Ectodermal cell (in vitro differentiated cells): ENCODE data around the gene SLC15A5.

Source experiments
- H3K27ac ChIP-seq: 2 replicates; pipeline ENCODE4 v1.7.0; 2013; ENCODE audit warnings: mild to moderate bottlenecking, low read depth, low read length; ENCODE audit not compliant: insufficient read depth, poor library complexity, severe bottlenecking
- H3K27me3 ChIP-seq: 2 replicates; pipeline ENCODE4 v1.7.0; 2013; ENCODE audit warnings: mild to moderate bottlenecking, low read length; ENCODE audit not compliant: insufficient read depth, control insufficient read depth, poor library complexity, severe bottlenecking
- H3K36me3 ChIP-seq: one replicate; pipeline ENCODE4 v1.7.0; 2013; ENCODE audit warnings: low read length; ENCODE audit not compliant: control insufficient read depth, insufficient read depth
- H3K4me1 ChIP-seq: one replicate; pipeline ENCODE4 v1.7.0; 2013; ENCODE audit warnings: low read length; ENCODE audit not compliant: control insufficient read depth, insufficient read depth
- H3K4me3 ChIP-seq: 2 replicates; pipeline ENCODE4 v1.7.0; 2013; ENCODE audit warnings: low read depth, low read length, control low read depth; ENCODE audit not compliant: insufficient read depth
- H3K9me3 ChIP-seq: 2 replicates; pipeline ENCODE4 v1.7.0; 2013; ENCODE audit warnings: mild to moderate bottlenecking, low read length, moderate library complexity; ENCODE audit not compliant: control insufficient read depth
- WGBS, 2 experiments: methylation state at CpG; one replicate each; pipeline ENCODE4 v1.1.7; 2013; ENCODE audit warnings: missing lambda C conversion rate in 2 of 2; 5-methylcytosine and 5-hydroxymethylcytosine counted together

The SLC15A5 gene

GRCh38 chr12:16269946-16270345 lies 7.5 kb downstream of the SLC15A5 start:
- Histone ChIP-seq H3K27ac (no peak overlapping the region), H3K4me3 (no peak overlapping the region), H3K4me1 (peaks cover 9% of the 10 kb centered on the region), H3K36me3 (no peaks in the 10 kb centered on the region), H3K27me3 (no peaks in the 10 kb centered on the region), H3K9me3 (no peaks in the 10 kb centered on the region)
- WGBS, 2 experiments, result 92 to 94% methylated on average over 2 of the region's 2 CpGs

GRCh38 chr12:16266085-16266484 lies 11.4 kb downstream of the SLC15A5 start:
- Histone ChIP-seq H3K36me3 (no peaks in the 10 kb centered on the region), H3K27ac (no peak overlapping the region), H3K4me1 (peaks cover 6% of the 10 kb centered on the region), H3K27me3 (no peaks in the 10 kb centered on the region), H3K9me3 (no peaks in the 10 kb centered on the region), H3K4me3 (no peak overlapping the region)
- WGBS, 2 experiments, result 90 to 95% methylated on average over 1 of the region's 1 CpG

- WGBS, 2 experiments, result 84 to 89% methylated on average over 2 of the region's 2 CpGs
- H3K4me1 ChIP-seq, result no peaks in the 10 kb centered on the region
- H3K27ac ChIP-seq, result no peak overlapping the region
- H3K27me3 ChIP-seq, result no peaks in the 10 kb centered on the region
- H3K36me3 ChIP-seq, result no peaks in the 10 kb centered on the region
- no peak overlapping the region for H3K4me3 ChIP-seq
- no peaks in the 10 kb centered on the region for H3K9me3 ChIP-seq
These were observed 15.5 kb downstream of the SLC15A5 start for GRCh38 chr12:16261944-16262475.

- WGBS, 2 experiments, result 85 to 89% methylated on average over 4 of the region's 4 CpGs
- H3K4me1 ChIP-seq, result no peaks in the 10 kb centered on the region
- no peaks in the 10 kb centered on the region for H3K36me3 ChIP-seq
- no peaks in the 10 kb centered on the region for H3K27me3 ChIP-seq
- no peak overlapping the region for H3K27ac ChIP-seq
- H3K4me3 ChIP-seq, result no peak overlapping the region
- H3K9me3 ChIP-seq, result no peaks in the 10 kb centered on the region
These were observed 17.3 kb downstream of the SLC15A5 start for GRCh38 chr12:16260206-16260605.

DNA sequence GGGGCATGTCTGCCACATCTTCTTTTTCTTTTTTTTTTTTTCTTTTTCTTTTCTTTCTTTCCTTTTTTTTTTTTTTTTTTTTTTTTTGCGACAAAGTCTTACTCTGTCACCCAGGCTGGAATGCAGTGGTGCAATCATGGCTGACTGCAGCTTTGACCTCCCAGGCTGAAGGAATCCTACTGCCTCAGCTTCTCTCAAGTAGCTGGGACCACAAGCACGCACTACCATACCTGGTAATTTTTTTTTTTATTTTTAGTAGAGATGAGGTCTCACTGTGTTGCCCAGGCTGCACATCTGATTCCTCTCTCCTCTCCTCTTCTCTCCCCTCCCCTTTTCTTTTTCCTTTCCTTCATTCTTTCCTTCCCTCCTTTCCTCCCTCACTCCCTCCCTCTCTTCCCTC lies 18.5 kb downstream of the SLC15A5 start:
- H3K27me3 ChIP-seq, result no peaks in the 10 kb centered on the region
- H3K9me3 ChIP-seq, result no peaks in the 10 kb centered on the region
- no peaks in the 10 kb centered on the region for H3K36me3 ChIP-seq
- H3K4me3 ChIP-seq, result no peak overlapping the region
- no peak overlapping the region for H3K27ac ChIP-seq
- H3K4me1 ChIP-seq, result no peaks in the 10 kb centered on the region
- 70% methylated on average over 1 of the region's 2 CpGs; no CpG with 5 or more reads in 1 of the 2 experiments for WGBS, 2 experiments

- no peak overlapping the region for H3K27ac ChIP-seq
- no peaks in the 10 kb centered on the region for H3K4me1 ChIP-seq
- H3K27me3 ChIP-seq, result no peaks in the 10 kb centered on the region
- no peak overlapping the region for H3K4me3 ChIP-seq
- no peaks in the 10 kb centered on the region for H3K9me3 ChIP-seq
- no CpG with 5 or more reads among the region's 1 CpG for WGBS, 2 experiments
- no peaks in the 10 kb centered on the region for H3K36me3 ChIP-seq
These were observed 31.2 kb downstream of the SLC15A5 start for GRCh38 chr12:16246264-16246663.

- Histone ChIP-seq H3K27ac (no peak overlapping the region), H3K27me3 (no peaks in the 10 kb centered on the region), H3K4me3 (no peak overlapping the region), H3K36me3 (no peaks in the 10 kb centered on the region), H3K9me3 (no peaks in the 10 kb centered on the region), H3K4me1 (no peaks in the 10 kb centered on the region)
- WGBS, 2 experiments, result 92% methylated on average over 3 of the region's 3 CpGs
These were observed 32.3 kb downstream of the SLC15A5 start for GRCh38 chr12:16245209-16245608.

GRCh38 chr12:16243487-16244412 lies 33.7 kb downstream of the SLC15A5 start:
- H3K4me3 ChIP-seq, result no peak overlapping the region
- 95 to 96% methylated on average over 6 to 9 of the region's 9 CpGs for WGBS, 2 experiments
- H3K4me1 ChIP-seq, result no peaks in the 10 kb centered on the region
- H3K9me3 ChIP-seq, result no peaks in the 10 kb centered on the region
- H3K36me3 ChIP-seq, result no peaks in the 10 kb centered on the region
- no peaks in the 10 kb centered on the region for H3K27me3 ChIP-seq
- no peak overlapping the region for H3K27ac ChIP-seq

DNA sequence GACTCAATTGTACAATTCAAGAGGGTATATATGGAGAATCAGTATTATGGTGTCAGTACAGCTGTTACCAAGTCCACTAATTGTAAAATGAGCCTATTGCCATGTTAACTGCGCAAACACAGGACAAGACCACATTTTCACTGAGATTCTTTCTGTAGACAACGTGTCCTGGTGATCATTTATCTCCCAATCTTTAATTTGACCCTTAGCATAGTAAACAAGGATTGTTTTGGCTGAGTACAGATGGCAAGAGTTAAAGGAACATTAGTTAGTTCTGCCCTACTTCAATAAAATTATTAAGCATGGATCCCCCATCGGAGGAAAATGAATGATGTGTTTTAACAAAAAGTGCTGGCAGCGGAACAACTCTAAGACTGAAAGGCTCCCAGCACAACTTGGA lies 36.1 kb downstream of the SLC15A5 start:
- Histone ChIP-seq H3K27ac (no peak overlapping the region), H3K4me3 (no peak overlapping the region), H3K4me1 (no peaks in the 10 kb centered on the region), H3K27me3 (no peaks in the 10 kb centered on the region), H3K36me3 (no peaks in the 10 kb centered on the region), H3K9me3 (no peaks in the 10 kb centered on the region)
- WGBS, 2 experiments, result 92 to 100% methylated on average over 3 to 4 of the region's 4 CpGs

GRCh38 chr12:16238661-16239060 lies 38.8 kb downstream of the SLC15A5 start:
- H3K27ac ChIP-seq, result no peak overlapping the region
- no peak overlapping the region for H3K4me3 ChIP-seq
- H3K9me3 ChIP-seq, result no peaks in the 10 kb centered on the region
- 94 to 100% methylated on average over 1 to 2 of the region's 2 CpGs for WGBS, 2 experiments
- H3K36me3 ChIP-seq, result no peaks in the 10 kb centered on the region
- no peaks in the 10 kb centered on the region for H3K27me3 ChIP-seq
- no peaks in the 10 kb centered on the region for H3K4me1 ChIP-seq
